K562 (cell line): ENCODE measurements around the gene BCL3.

Experiments used
- FOSL1 ChIP-seq: fragments of 200-800 bp; sonication (Bioruptor generic); conservative IDR thresholded peaks from 2 replicates; pipeline ENCODE4 v1.6.1; 2016; ENCODE audit warnings: missing genetic modification characterization, missing compliant biosample characterization
- POLR2AphosphoS5 ChIP-seq: IDR thresholded peaks from 2 replicates; pipeline ENCODE4 v1.6.1; 2011; ENCODE audit warnings: mild to moderate bottlenecking, low read depth, low read length, moderate library complexity; ENCODE audit not compliant: control insufficient read depth, insufficient read depth
- POU5F1 ChIP-seq: fragments of 150-350 bp; IDR thresholded peaks from 2 replicates; pipeline ENCODE4 v1.6.1; 2014; ENCODE audit warnings: borderline replicate concordance, low read length, low read depth, mild to moderate bottlenecking; ENCODE audit not compliant: partially characterized antibody
- TF ChIP-seq, protein P1 (sequence below): sonication (generic); formaldehyde crosslinking; IDR thresholded peaks from 2 replicates; pipeline ENCODE4 v1.9.0; 2022; ENCODE audit warnings: mild to moderate bottlenecking, missing genetic modification reagents
- TF ChIP-seq, protein P2 (sequence below), 3 experiments: IDR thresholded peaks in 2 of 3; conservative IDR thresholded peaks in 1 of 3; 2 replicates each; pipeline ENCODE4 v1.5.1; 2011 to 2012; ENCODE audit warnings: low read length in 3 of 3, mild to moderate bottlenecking in 3 of 3, control low read depth in 2 of 3, improper control_type of control experiment in 1 of 3, inconsistent platforms in 1 of 3, low read depth in 1 of 3, mixed read lengths in 1 of 3, moderate library complexity in 1 of 3; ENCODE audit not compliant: insufficient read depth in 2 of 3

DNA sequence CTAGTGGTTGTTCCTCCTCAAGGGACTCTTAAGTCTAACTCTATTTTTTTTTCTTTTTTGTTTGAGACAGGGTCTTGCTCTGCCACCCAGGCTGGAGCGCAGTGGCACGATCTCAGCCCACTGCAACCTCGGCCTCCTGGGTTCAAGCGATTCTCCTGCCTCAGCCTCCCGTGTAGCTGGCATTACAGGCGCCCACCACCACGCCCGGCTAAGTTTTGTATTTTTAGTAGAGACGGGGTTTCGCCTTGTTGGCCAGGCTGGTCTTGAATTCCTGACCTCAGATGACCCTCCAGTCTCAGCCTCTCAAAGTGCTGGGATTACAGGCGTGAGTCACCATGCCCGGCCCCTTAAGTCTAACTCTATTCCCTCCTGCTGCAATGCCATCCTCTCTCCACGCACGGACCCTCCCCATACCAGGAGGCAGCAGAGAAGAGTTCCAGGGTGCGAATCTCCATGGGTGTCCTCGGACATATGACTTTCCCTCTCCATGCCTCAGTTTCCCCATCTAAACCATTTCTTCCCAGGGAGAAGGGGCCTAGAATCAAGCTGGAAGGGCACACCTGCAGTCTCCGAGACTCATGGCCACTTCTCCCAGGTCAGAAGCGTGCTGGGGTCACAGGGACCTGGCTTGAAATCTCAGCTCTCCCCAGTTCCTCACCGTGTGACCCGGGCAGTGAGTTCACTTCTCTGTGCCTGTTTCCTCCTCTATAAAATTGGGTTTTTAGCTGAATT lies 6.0 kb upstream of the BCL3 start:
- TF ChIP-seq, protein P1, sequence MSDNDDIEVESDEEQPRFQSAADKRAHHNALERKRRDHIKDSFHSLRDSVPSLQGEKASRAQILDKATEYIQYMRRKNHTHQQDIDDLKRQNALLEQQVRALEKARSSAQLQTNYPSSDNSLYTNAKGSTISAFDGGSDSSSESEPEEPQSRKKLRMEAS (CRISPR knock-in tag): no peak
- no peak for TF ChIP-seq FOSL1 (tag)
- no peak for TF ChIP-seq POLR2AphosphoS5
- no peak for TF ChIP-seq POU5F1
- TF ChIP-seq, protein P2, sequence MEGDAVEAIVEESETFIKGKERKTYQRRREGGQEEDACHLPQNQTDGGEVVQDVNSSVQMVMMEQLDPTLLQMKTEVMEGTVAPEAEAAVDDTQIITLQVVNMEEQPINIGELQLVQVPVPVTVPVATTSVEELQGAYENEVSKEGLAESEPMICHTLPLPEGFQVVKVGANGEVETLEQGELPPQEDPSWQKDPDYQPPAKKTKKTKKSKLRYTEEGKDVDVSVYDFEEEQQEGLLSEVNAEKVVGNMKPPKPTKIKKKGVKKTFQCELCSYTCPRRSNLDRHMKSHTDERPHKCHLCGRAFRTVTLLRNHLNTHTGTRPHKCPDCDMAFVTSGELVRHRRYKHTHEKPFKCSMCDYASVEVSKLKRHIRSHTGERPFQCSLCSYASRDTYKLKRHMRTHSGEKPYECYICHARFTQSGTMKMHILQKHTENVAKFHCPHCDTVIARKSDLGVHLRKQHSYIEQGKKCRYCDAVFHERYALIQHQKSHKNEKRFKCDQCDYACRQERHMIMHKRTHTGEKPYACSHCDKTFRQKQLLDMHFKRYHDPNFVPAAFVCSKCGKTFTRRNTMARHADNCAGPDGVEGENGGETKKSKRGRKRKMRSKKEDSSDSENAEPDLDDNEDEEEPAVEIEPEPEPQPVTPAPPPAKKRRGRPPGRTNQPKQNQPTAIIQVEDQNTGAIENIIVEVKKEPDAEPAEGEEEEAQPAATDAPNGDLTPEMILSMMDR (IDR thresholded peaks at IDR 0.05 in 2 of 3, conservative IDR thresholded peaks at IDR 0.05 in 1 of 3; ENCODE audit: insufficient read depth in 2 of 3, low read depth in 1 of 3, low read length in 3 of 3): no peak
